HTR-8/SVneo (cell line): ENCODE results near the gene SPRED1.
"Not testable (repeated sequence)": the region's sequence is repeated elsewhere in the genome, so short reads cannot be mapped to it uniquely, and the experiment has no call there.

Experiments
- DNase-seq: peaks from one replicate; pipeline ENCODE4 v3.0.0; 2011; ENCODE audit warnings: low spot score, mixed read lengths; ENCODE audit not compliant: insufficient read length
- FAIRE-seq: peaks from 2 replicates; lab custom pipeline; 2011; peaks lifted over from hg19 to GRCh38; lab: Jason Lieb, UNC

Gene SPRED1

DNA sequence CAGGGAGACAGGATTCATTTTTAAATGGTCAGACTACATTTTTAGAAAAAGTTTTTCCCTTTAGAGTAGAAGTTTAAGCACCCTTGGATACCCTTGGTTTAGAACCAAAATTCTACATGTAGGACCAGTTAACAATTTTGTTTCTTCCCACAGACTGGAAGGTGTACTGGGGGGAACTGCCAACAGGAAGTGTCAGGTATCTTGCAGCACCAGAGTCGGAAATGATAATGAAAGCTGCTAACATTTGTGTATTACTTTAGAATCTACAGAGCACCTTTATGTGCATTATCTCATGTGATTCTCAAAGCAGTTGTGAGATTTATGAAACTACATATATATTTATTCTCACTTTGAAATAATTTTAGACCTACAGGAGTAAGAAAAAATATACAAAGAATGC lies 21.5 kb downstream of the SPRED1 start:
- no peak for DNase-seq
- FAIRE-seq: no peak

DNA sequence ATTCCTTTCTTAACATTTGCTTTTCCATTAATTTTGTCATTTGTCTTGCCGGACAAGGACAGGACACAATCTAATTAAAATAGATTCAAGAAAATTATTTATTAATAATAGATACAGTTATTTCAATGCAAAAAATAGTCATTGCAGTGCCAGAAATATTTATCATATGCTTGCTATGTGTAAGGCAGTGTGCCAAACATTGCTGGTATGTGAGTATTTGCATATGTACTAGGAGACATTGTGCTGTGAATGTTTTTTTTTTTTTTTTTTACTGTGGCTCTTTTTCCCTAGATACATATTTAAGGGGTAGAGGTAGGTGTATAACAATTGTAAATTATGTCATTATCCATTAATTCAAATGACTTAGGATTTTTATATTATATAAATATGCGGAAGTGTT lies 23.3 kb downstream of the SPRED1 start:
- DNase-seq (peak; percentile 10), FAIRE-seq (no peak)

DNA sequence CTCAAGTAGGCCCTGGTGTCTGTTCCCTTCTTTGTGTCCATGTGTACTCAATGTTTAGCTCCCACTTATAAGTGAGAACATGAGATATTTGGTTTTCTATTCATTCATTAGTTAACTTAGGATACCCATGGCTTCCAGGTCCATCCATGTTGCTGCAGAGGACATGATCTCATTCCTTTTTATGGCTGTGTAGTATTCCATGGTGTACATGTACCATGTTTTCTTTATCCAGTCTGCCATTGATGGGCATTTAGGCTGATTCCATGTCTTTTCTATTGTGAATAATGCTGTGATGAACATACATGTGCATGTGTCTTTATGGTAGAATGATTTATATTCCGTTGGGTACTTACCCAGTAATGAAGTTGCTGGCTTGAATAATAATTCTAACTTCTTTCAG lies 24.6 kb downstream of the SPRED1 start:
- FAIRE-seq, DNase-seq: not testable (repeated sequence)

DNA sequence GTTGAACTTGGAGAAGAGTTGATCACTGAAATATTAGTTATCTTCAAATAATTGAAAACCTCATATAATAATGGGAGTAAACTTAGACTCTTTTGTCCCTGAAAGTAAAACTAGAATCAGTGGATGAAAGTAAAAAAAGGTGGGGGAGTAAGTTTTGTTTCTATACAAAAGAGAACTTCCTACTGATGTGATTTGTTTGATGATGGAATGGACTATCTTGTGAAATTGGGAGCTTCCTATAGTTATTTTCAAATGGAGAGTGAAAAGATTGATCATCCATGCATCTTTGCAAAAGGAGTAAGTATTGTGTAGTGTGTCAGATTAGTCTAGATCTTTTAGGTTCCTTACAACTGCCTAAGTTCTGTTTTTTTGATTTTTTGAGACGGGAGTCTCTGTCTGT lies 28.4 kb downstream of the SPRED1 start:
- FAIRE-seq: no peak
- no peak for DNase-seq

DNA sequence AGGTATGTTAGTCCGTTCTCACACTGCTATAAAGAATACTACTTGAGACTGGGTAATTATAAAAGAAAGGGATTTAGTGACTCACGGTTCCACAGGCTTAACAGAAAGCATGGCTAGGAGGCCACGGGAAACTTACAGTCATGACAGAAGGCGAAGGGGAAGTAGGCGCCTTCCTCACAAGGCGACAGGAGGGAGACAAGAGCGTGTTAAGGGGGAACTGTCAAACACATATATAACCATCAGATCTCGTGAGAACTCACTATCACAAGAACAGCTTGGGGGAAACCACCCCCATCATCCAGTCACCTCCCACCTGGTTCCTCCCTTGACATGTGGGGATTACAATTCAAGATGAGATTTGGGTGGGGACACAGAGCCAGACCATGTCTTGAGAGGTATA lies 30.4 kb downstream of the SPRED1 start:
- FAIRE-seq (no peak), DNase-seq (no peak)

DNA sequence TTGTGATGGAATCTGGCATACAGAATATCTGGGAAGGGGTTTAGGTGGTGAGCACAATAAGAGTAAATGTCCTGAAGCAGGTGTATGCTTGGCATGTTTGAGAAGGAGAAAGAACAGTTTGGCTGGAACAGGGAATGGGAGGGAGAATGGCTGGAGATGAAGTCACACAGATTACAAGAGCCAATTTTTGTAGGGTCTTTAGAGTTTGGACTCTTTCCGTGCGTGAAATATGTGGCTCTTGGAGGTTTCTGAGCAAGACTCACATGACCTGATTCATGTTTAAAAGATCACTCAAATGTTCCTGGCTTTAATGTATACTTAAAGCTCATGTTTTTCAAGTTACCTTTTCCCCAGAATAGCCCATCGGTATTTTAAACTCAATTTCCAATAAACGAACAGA lies 32.8 kb downstream of the SPRED1 start:
- no peak for FAIRE-seq

DNA sequence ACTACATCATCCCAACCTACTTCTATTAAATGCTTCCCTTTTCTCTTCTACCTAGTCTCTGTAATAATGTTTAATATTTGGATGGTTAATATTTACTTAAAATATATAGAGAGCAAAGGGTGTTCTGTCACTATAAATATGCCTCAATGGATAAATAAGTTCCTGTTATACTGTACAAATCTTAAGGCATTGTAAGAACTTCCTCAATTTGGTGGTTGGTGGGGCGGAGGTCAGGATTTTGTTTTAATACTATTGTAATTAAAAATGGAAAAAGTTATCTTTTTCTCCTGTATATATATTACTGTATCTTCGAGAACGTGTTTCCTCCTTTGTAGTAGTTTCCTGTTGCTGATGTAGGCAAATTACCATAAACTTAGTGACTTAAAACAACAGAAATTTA lies 41.5 kb downstream of the SPRED1 start:
- FAIRE-seq (no peak), DNase-seq (no peak)

More for the DNA sequence above, 32.8 kb downstream of the SPRED1 start:
- DNase-seq: no peak

DNA sequence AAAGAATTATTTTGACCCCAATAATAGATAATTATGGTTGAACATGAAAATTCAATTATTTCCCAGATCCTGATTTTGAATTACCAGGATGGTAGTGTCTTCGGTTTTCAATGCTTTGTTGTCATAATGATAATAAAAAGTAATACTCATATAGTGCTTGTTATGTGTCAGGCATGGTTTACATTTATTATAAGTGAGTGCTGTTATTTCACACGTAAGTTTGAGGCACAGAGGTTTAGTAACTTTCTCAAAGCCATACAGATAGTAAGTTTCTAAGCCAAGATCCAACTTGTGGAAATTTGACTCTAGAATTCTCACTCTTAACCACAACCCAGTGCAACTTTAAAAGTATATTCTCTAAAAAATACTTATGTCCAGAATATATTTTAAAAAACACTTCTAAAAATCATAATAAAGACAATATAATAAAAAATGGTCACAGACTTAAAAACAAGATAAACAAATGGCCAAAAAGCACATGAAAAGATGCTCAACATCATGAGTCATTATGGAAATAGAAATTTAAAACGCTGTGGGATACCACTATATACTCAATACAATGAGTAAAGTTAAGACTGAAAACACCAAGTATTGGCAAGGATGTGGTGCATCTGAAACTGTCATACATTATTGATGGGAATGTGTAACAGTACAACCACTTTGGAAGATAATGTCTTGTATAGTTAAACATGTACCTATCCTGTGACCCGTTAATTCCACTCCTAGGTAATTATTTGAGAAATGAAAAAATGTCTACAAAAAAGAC lies 45.2 kb downstream of the SPRED1 start:
- no peak for FAIRE-seq
- DNase-seq: no peak

DNA sequence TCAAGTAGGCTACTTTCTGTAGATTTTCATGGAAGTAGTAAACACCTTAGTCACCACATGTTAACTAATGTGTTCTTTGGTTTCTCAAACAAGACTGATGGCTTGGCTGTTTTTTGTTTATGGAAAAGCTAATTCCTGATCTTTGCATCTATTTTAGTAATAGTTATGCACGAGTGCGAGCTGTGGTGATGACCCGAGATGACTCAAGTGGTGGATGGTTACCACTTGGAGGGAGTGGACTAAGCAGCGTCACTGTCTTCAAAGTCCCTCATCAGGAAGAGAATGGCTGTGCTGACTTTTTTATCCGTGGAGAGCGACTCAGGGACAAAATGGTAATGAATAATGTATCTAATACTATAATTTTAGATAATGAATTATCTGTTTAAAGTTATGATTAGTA lies 46.6 kb downstream of the SPRED1 start:
- no peak for FAIRE-seq

DNA sequence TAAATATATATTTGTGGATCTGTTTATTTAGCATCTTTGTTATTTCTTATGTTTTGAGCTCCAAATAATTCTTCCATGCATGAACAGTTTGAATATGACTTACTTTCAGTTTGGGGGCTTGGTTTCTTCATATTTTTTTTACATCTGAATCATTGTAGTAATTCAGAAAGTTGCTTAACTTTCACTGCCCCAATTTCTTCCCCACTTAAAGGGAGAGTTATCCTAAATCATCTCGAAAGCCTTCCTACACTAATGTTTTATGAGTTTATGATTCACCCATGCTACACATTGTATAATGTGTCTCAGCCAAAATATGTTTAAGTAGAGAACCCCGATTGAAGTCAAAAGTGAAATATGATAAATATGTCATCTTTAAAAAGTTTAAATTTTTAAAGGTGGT lies 47.8 kb downstream of the SPRED1 start:
- FAIRE-seq (no peak), DNase-seq (peak; percentile 0)

More for the DNA sequence above, 46.6 kb downstream of the SPRED1 start:
- no peak for DNase-seq

DNA sequence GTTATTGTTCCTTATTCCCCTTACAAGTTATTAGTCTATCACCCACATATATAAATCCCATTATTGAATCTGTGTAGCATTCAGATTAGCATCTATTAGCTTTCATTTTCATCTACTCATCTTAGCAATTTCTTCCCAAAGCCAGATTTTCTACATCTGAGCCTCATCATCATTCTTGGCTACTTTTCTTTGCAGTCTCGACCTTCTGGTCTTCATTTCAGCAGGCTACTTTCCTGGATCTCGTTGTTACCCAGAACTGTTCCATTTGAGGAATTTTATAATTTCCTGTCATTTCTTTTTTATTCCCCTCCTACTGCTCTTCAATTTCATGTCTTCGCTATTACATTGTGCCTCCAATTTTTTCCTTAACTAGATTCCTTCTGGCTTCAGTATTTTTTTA lies 51.8 kb downstream of the SPRED1 start:
- no peak for FAIRE-seq
- no peak for DNase-seq

DNA sequence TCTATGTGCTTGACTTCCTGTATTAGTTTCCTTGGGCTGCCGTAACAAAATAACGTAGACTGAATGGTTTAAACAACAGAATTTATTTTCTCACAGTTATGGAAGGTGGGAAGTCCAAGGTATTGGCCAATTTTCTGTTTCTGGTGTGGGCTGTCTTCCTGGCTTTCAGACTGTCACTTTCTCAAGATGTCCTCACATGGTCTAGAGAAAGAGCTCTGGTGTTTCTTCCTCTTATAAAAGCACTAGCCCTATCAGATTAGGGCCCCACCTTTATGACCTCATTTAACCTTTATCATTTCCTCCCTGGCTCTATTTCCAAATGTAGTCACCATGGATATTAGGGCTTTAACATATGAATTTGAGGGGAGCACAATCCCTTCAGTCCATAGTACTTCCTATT lies 54.6 kb downstream of the SPRED1 start:
- DNase-seq (no peak), FAIRE-seq (no peak)

DNA sequence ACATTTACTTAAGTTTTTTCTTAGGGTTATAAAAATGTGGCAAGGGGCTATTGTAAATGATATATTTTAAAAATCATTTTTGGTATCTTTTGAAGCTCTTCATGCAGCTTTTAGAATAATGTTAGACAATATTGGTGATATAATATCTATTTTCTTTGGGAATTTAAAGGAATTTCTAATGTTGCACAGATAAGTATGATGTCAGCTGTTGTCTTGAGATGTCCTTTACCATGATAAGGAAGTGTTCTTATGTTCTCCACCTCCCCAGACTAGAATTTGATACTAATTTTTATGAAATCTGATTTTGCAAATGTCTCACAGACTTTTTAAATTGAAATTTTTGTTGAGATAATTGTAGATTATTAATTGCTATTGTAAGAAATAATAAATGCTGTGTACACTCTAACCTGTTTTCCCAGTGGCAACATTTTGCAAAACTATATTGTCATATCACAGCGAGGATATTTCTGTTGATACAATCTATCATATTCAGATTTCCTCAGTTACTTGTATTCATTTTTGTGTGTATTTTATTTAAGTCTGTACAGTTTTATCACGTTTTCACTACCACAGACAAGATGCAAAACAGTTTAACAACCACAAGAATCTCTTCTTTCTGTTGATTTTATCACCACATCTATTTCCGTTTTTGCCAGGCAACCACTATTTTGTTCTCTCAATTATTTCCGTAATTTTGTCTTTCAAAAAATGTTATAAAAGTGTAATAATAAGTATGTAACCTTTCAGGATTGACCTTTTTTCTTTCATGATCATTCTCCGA lies 55.4 kb downstream of the SPRED1 start:
- FAIRE-seq (no peak), DNase-seq (no peak)

DNA sequence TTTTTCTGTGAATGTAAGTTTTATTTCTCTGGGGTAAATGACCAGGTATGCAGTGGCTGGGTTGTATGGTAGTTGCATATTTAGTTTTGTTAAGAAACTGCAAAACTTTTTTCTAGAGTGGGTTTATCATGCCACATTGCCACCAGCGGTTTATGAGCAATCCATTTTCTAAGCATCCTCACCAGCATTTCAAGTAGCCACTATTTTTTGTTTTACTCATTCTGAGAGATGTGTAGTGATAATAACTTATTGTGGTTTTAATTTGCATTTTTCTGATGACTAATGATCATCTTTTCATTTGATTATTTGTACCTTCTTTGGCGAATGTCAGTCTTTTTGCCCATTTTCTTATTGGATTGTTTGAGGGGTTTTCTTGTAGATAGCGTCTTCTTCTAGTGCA lies 56.2 kb downstream of the SPRED1 start:
- no peak for DNase-seq
- no peak for FAIRE-seq

DNA sequence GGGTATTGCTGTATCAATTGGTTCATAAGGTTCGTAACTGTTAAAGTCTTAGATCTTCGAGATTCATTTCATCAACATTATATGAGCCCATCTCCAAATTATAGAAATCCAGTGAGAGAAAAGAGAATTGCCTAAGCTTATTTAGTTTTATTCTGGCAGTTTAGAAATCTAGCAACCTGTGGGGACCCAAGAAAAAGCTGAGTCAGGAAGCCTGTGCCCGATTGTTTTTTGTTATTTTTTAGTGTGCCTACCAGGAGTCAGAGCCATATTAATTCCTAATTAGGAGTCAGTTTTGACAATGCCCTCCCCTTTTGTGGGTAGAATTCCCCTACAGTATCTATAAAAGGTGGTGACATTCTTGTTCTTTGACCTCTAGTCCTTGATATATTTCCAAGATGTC lies 59.6 kb downstream of the SPRED1 start:
- DNase-seq (no peak), FAIRE-seq (no peak)

DNA sequence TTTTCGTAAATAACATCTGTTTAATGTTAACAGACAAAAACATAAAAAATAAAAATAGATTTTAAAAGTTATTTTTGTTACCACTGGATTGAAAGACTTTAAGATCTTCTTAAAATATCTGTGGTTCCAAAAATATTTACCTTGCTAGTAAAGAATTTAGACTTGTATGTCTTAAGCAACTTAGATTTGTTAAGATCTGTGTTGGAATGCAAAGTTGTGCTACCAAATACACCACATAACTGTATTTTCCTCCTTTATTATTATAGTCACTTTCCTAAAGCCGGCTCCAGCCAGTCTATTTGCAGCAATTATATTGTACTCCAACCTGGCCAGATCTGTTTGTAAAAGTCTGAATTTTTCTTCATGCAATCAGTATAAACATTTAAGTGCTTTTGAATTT lies 63.7 kb downstream of the SPRED1 start:
- DNase-seq (no peak), FAIRE-seq (no peak)

DNA sequence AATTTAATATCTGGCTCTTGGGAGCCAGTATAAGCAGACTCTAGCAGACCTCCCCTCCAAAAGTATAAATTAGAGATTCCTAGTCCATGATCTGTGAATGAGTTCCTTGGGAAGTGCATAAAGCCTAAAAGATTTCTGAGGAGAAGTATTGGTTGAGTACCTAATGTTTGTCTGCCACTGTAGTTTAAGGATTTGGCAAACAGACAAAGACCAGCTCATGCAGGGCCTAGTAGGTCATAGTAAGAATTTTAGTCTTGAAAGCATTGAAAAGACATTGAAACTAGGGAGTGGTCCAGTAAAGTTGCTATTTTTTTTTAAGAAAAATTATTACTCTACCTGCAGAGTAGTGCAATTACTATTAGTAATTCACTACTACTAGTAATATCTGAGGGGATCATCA lies 67.5 kb downstream of the SPRED1 start:
- no peak for FAIRE-seq
- DNase-seq: no peak

DNA sequence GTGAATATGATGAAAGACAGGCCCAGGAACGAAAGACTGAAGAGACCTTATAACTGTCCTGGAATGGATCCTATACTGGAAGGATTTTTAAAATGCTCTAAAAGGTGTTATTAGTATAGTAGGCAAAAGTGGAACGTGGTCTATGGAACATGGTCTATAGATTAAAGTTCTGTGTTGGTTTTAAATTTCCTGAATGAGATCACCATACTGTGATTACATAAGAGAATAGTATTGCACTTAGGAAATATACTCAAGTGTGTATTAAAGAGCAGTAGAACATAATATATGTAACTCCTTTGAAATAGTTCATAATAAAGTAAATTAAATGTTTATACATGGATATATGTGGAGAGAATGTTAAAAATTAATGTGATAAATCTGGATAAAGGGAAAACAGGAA lies 68.2 kb downstream of the SPRED1 start:
- FAIRE-seq: no peak
- no peak for DNase-seq

DNA sequence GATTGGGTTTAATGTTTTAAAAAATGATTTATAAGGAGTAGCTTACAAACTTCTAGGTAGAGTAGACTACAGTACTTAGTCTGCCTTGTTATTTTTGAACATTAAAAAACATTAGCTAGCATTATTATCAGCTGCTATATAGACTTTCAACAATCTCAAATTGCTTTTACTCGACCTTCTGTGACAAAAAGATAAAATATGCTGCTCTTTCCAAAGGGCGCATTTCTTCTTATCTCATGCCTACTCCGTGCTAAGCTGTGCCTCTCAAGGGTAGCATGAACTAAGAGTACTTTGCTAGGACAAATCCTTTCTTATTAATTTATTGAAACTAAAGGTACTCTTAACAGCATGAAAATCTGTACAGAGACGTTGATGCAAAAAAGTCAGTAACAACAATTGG lies 71.3 kb downstream of the SPRED1 start:
- no peak for FAIRE-seq

DNA sequence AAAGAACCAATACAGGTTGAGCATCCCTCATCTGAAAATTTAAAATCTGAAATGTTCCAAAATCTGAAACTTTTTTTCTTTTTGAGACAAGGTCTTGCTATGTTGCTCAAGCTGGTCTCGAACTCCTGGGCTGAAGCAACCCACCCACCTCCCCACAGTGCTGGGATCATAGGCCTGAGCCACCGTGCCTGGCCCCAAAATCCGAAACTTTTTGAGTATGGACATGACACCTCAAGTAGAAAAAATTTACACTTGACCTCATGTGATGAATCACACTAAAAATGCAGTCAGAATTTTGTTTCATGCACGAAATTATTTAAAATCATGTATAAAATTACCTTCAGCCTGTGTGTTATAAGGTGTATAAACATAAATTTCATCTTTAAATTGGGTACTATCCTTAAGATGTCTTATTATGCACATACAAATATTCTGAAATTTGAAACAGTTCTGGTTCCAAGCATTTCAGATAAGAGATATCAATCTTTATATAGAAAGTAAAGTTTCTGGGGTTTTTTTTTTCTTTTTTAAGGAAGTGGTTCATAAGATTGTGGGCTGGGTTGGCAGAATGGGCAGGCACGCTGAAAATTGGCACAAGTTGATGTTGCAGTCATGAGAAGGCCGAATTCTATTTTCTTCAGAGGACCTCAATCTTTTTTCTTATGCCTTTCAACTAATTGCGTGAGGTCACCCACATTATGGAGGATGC lies 72.5 kb downstream of the SPRED1 start:
- DNase-seq (no peak), FAIRE-seq (no peak)

More for the DNA sequence above, 71.3 kb downstream of the SPRED1 start:
- DNase-seq: no peak

DNA sequence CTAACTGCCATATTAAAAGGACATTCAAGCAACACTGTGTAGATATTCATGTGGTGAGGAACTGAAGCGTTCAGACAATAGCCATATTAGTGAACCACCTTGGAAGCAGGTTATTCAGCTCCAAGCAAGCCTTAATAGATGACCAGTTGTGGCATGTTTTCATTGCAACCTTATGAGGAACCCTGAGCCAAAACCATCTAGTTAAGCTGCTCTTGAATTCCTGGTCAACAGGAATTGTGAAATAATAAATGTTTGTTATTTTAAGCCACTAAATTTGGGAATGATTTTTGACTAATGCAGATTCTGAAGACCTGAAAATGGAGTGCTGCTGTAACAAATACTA lies 73.0 kb downstream of the SPRED1 start:
- FAIRE-seq: no peak
- no peak for DNase-seq
